Adrenal gland (tissue), 5 donors: ENCODE data around the gene DPM2.

Source experiments
- POLR2A ChIP-seq, 2 donors: fragments of 450-650 bp; IDR thresholded peaks; one replicate each; pipeline ENCODE4 v1.6.1; 2017; ENCODE audit warnings: antibody characterized with exemption in 2 of 2, mild to moderate bottlenecking in 2 of 2, moderate library complexity in 1 of 2
- TF ChIP-seq, protein P1 (sequence below), 6 experiments: fragments of 450-650 bp in 4 of 6; fragments of 200-600 bp in 2 of 6; sonication (generic) in 1 of 6; IDR thresholded peaks; 1 replicate in 5 of 6; 2 replicates in 1 of 6; pipeline versions ENCODE4 v1.5.1 to v1.8.0; 2016 to 2021; ENCODE audit warnings: antibody characterized with exemption in 6 of 6, mild to moderate bottlenecking in 2 of 6, moderate library complexity in 1 of 6
- donor health status: DM: no; HTN: no; CAD: no.

DNA sequence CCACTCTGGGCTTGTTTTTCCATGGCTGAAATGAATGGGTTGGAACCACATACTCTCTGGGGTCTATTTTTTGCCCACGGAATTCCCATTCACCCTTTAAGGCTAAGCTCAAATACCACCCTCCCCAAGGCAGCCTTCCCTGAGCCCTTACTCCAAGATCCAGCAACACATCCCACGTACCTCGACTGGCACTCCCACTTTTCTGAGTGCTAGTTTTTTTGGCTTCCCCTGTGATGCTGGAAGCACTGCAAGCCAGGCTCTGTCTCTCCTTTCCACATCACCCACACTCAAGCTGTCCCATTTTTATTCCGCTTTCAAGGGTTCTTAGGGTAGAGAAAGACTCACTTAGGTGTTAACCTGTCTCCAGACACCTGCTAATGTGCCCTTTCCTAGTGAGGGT, 44.3 kb downstream of the DPM2 start:
- TF ChIP-seq, protein P1, sequence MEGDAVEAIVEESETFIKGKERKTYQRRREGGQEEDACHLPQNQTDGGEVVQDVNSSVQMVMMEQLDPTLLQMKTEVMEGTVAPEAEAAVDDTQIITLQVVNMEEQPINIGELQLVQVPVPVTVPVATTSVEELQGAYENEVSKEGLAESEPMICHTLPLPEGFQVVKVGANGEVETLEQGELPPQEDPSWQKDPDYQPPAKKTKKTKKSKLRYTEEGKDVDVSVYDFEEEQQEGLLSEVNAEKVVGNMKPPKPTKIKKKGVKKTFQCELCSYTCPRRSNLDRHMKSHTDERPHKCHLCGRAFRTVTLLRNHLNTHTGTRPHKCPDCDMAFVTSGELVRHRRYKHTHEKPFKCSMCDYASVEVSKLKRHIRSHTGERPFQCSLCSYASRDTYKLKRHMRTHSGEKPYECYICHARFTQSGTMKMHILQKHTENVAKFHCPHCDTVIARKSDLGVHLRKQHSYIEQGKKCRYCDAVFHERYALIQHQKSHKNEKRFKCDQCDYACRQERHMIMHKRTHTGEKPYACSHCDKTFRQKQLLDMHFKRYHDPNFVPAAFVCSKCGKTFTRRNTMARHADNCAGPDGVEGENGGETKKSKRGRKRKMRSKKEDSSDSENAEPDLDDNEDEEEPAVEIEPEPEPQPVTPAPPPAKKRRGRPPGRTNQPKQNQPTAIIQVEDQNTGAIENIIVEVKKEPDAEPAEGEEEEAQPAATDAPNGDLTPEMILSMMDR (IDR thresholded peaks at IDR 0.05): no peak
- TF ChIP-seq POLR2A (IDR thresholded peaks at IDR 0.05): no peak
